RPMI7951 (cell line): ENCODE results near the gene ZNF521. TPM values are rescaled to one million over a fixed set of nuclear protein-coding genes. Genes with fewer than 3 reads are reported as not detected.

ENCODE experiments used
- DNase-seq: peaks from one replicate; pipeline ENCODE4 v3.0.0-alpha.2; 2012; ENCODE audit warnings: low read depth
- total RNA-seq: library from RNA; depleted of rRNA; stranded (reverse); fragments of >200 nt; shearing (Covaris generic); gene quantifications from 2 replicates; pipeline ENCODE4 v1.2.3, GENCODE V29; 2014

The ZNF521 gene
- total RNA-seq, 1 experiment from 2014 or later, result 10.9 TPM

DNA sequence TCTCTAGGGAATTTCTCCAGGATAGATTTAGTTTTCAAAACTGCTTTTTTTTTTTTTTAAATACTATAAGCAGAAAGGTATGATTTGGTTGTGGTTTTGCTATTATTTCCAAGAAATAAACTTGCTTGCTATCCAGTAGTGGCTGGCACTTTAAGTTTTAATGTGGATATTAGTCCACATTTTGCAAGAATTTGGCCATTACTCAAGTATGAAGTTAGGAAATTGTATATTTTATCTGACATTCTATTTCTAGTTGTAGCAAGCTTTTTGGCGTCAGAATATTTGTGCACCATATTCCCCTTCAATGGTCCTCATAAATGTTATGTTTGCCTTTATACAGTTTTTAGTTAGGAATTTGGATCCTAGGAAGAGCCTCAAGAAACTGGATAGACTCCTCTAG, 226.3 kb downstream of the ZNF521 start:
- no peak for DNase-seq

DNA sequence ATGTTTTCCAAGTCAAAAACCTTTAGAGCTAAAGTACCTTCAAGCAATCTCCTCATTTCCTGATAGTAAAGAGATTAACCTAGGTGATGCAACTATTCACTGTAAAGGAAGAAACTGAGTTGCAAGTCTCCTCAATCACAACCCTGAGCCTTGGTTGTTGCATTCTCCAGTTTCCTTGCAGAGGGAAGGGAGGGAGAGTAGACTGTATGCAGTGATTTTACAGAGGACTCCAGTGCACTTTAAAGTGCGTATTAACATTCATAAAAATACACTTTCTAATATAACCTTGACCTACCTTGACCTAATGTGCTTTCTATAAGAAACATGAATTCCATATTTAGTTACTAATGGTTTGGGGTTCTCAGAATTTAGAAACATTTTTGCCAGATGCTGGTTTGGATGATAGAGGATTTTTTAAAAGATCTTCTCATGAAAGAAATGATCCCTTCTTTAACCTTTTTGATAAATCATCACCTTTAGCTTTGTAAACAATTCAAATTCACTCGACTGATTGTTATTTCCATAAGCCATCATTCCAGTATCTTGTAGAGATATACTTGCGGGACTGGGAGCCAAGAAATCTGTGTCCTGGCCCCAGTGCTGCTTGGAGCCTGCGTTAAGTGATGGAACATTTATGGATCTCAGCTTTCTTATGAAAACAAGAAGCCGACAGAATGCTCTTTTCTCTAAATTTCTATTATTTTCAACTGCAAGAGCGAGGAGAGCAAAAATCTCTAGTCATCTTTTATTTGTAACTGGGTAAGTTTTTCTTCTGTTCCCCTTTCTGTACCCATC, 228.3 kb downstream of the ZNF521 start:
- no peak for DNase-seq

DNA sequence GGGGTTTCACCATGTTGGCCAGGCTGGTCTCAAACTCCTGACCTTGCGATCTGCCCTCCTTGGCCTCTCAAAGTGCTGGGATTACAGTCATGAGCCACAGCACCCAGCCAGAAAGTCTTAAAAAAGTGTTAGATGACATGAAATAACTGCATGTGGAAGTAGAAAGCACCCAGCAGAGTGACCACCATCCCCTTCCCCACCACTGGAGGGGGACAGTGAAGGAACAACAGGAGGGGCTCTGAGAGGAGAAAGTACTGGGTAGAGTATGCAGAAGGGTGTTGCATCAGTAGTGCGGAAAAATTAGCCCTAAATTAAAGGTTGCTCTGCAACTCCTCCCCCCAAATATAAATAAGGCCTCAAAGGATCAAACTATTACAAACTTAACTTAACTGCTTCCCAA, 230.5 kb downstream of the ZNF521 start:
- DNase-seq, result no peak

GRCh38 chr18:25113566-25113965, 238.4 kb downstream of the ZNF521 start:
- no peak for DNase-seq

GRCh38 chr18:25112821-25113434, 239.0 kb downstream of the ZNF521 start:
- DNase-seq, result no peak

GRCh38 chr18:25111377-25112288, 240.3 kb downstream of the ZNF521 start:
- no peak for DNase-seq

GRCh38 chr18:25109484-25109883, 242.5 kb downstream of the ZNF521 start:
- peak; percentile 12 for DNase-seq

- no peak for DNase-seq
These were observed 248.4 kb downstream of the ZNF521 start for GRCh38 chr18:25103468-25104155.

DNA sequence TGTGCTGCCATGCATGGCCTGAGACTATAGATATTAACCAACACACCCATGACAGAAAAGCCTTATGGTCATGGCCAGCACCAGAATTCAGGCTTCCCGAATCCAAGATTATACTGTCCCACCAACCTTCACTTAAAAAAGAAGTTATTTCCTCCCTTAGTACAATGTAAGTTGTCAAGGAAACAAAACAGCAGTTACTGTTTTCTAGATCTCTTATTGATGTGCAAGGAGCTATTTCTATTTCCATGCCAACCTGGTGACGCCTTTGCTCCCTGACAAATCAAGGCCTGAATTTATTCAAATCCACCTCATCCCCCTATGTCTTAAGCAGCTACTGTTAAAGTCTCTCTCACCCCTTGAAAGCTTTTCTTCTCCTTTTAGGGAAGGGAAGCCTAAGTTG, 249.3 kb downstream of the ZNF521 start:
- DNase-seq, result no peak

DNA sequence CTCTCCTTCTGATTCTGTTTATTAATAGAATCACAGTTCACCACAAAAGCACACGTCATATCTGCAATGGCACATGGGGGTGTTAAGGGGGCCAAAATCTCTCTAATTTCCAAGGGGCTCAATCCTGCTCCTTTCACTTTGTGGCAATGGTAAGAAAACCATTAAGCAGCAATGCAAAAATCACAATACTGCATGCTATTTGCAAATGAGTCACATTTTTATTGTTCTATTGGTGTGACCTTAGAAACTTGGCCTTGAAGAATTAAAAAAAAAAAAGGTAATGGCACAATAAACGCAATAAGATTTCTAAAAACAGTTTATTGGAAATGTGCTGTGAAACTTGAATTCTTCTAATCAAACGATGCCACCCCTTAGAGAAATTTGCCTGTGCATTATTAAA, 251.5 kb downstream of the ZNF521 start:
- DNase-seq, result no peak

DNA sequence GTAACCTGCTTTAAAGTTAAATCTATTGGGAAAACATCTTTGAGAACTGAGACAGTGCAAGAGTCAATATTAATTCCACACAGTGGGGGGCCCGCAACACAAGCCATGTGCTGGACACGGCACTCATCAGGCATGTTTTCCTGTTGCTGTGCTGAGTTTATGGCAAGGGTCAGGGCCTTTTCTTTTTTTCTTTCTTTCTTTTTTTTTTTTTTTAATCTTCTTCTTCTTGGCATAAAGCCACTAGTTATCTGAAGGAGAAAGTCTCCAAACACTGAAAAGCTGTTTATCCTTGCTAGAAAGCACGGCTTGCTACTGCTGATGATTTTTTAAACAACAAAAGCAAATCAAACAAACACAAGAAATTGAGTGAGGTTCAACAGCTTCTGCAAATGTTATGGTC, 252.1 kb downstream of the ZNF521 start:
- DNase-seq, result no peak

DNA sequence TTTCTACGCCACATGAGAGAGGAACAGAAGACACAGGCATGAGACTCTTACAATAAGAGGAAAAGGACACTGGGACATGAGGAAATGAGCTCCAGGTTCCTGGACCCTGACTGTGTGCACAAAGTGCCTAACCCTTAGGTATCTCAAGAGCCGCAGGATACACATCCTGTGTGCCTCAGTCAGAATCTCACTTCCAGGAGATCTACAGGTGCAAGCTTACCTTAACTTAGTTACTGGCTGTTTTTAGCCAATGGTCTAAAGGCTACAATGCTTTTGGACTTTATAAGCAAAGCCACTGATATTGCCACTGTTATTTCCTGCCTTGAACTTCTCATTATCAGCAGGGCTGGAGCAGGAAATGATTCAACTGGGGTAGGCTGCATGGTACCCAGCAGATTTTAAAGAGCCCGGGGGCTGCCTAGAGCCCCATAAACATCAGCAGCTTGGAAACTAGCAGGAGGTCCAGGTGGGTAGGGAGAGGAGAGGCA, 254.4 kb downstream of the ZNF521 start:
- DNase-seq, result peak; percentile 41

- peak; percentile 5 for DNase-seq
These were observed 254.9 kb downstream of the ZNF521 start for GRCh38 chr18:25097057-25097456.

- peak; percentile 3 for DNase-seq
These were observed 258.8 kb downstream of the ZNF521 start for GRCh38 chr18:25093141-25093540.

DNA sequence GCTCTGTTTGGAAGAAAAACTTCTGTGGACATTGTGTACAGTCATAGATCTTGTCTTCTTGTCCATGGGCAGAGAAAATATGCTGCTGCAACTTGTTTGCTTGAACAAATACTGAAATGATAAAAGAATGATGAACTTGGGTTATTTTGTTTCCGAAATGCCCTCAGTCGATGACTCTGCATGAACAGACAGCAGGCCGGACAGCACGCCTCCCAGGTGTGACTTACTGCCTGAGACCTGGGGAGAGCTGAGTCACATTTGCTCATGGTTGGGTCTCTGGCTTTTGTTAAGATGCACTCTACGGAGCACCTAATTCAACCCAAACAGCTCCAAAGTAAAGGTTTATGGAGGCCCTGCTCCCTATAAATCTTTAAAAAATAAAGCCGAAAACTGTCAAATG, 262.5 kb downstream of the ZNF521 start:
- no peak for DNase-seq

DNA sequence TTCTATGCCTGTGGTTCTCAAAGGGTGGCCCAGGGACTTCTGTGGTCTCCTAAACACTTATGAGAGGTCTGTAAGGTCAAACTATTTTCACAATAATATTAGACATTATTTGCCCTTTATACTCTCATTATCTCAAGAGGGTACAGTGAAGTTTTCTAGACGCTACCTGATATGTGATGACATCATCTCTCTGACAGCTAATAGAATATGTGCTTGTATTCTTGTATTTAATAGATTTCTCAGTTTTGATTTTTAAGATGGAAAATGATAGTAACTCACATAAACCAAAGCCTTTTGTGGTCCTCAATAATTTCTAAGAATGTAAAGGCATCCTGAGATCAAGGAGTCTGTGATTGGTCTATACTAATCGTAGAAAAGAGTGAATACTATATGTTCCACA, 265.1 kb downstream of the ZNF521 start:
- no peak for DNase-seq

- no peak for DNase-seq
These were observed 271.0 kb downstream of the ZNF521 start for GRCh38 chr18:25081001-25081400.

DNA sequence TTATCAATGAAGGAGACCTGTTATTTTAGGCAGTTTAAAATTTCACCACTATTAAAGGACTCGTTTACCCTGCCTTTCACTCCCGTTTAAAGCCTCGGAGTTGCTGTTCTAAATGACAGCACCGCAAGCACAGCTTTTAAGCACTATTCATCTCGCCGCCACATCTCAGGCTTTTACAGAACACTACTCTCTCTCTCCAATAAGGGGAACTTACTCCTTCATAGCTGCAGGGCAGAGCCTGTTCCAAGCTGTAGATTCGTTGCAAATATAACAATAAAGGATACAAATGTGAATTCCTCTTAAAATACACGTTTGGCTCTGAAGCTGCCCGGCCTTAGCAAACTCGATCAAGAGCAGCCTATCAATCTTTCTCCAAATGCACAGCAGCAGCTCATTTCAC, 271.8 kb downstream of the ZNF521 start:
- no peak for DNase-seq

DNA sequence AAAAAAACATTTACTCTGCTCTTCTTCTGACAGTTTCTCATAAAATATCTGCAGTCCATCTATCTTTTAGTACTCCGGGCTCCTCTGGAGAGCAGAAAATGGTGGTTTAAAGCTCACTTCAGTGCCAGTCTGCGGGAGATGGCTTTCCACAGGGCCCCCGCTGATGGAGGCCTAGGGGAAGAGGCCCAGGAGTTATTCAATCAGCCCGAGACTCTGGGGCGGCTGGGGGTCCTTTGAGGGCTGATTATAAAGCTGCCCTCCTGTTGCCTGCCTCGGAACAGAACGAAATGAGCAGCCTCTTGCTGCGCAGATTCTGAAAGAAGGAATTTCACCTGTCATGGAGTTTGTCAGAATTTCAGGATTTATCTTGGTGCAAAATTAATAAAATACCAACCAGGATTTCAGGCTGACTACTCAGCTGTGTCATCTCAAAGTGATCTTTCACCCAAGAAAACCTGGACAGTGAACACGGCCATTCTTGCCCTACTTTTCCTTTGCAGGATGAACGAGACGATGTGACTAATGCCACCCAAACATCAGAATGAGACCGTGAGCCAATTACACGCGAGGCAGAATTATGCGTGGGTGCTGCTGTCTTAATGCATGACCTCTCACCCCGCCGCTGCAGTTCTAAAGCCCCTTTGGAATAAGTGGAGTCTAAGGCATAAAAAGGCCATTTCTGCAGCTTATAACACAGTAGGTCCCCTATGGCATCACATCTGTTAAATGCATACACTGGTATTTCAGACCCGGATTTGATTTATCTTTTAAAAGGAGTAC, 273.8 kb downstream of the ZNF521 start:
- DNase-seq, result no peak

GRCh38 chr18:25077038-25077943, 274.7 kb downstream of the ZNF521 start:
- DNase-seq, result no peak
